Measurements from ENCODE around the gene ZNF436. TPM values are rescaled to one million over a fixed set of nuclear protein-coding genes. Genes with fewer than 3 reads are reported as not detected.

Gene ZNF436
- total and polyA plus RNA-seq, 9 of the 15 experiments (the other 6 are each of a cell fraction or from before 2014, with no cell fraction given), result 2.1 to 11.3 (median 6.8) TPM

DNA sequence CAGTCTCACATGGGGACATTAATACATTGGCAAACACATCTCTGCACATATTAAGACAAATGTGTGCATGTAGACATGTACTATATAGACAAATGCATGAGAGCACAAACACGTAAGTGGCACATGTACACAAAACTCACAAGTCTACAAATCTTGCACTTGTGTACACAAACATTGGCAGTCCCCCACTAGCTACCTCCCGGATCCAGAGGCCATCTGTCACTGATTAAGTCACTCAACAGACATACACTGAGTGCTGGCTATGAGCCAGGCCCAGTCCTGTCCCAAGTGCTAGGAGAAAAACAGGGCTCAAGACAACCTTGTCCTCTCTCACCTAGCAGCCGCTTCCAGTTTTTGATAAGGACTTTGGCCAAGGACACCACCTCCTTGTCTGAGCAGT lies 47.9 kb upstream of the ZNF436 start (continued):
- TF ChIP-seq, protein P1, sequence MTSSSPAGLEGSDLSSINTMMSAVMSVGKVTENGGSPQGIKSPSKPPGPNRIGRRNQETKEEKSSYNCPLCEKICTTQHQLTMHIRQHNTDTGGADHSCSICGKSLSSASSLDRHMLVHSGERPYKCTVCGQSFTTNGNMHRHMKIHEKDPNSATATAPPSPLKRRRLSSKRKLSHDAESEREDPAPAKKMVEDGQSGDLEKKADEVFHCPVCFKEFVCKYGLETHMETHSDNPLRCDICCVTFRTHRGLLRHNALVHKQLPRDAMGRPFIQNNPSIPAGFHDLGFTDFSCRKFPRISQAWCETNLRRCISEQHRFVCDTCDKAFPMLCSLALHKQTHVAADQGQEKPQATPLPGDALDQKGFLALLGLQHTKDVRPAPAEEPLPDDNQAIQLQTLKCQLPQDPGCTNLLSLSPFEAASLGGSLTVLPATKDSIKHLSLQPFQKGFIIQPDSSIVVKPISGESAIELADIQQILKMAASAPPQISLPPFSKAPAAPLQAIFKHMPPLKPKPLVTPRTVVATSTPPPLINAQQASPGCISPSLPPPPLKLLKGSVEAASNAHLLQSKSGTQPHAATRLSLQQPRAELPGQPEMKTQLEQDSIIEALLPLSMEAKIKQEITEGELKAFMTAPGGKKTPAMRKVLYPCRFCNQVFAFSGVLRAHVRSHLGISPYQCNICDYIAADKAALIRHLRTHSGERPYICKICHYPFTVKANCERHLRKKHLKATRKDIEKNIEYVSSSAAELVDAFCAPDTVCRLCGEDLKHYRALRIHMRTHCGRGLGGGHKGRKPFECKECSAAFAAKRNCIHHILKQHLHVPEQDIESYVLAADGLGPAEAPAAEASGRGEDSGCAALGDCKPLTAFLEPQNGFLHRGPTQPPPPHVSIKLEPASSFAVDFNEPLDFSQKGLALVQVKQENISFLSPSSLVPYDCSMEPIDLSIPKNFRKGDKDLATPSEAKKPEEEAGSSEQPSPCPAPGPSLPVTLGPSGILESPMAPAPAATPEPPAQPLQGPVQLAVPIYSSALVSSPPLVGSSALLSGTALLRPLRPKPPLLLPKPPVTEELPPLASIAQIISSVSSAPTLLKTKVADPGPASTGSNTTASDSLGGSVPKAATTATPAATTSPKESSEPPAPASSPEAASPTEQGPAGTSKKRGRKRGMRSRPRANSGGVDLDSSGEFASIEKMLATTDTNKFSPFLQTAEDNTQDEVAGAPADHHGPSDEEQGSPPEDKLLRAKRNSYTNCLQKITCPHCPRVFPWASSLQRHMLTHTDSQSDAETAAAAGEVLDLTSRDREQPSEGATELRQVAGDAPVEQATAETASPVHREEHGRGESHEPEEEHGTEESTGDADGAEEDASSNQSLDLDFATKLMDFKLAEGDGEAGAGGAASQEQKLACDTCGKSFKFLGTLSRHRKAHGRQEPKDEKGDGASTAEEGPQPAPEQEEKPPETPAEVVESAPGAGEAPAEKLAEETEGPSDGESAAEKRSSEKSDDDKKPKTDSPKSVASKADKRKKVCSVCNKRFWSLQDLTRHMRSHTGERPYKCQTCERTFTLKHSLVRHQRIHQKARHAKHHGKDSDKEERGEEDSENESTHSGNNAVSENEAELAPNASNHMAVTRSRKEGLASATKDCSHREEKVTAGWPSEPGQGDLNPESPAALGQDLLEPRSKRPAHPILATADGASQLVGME (CRISPR knock-in tag; IDR thresholded peaks at IDR 0.05), result no peak
- TF ChIP-seq ATF1 (CRISPR knock-in tag; IDR thresholded peaks at IDR 0.05) (no peak), ATF1 (tag; IDR thresholded peaks at IDR 0.05) (0 out of 2 replicates have a peak, but pooled peaks have one; percentile 16), SOX6 (IDR thresholded peaks at IDR 0.05) (0 out of 2 replicates have a peak, but pooled peaks have one; percentile 21), GTF3C2 (IDR thresholded peaks at IDR 0.05; ENCODE audit: borderline replicate concordance, extremely low read depth, insufficient read length) (no peak), ASH1L (IDR thresholded peaks at IDR 0.05; ENCODE audit: borderline replicate concordance, low read depth, partially characterized antibody) (no peak), POLR2H (tag; IDR thresholded peaks at IDR 0.05; ENCODE audit: low read depth) (no peak), ZFPM2 (CRISPR knock-in tag; IDR thresholded peaks at IDR 0.05) (no peak), OTX1 (CRISPR knock-in tag; IDR thresholded peaks at IDR 0.05) (no peak), HNRNPH1 (optimal IDR thresholded peaks at IDR 0.05; ENCODE audit: low read depth, low read length) (no peak), LCOR (CRISPR knock-in tag; IDR thresholded peaks at IDR 0.05) (no peak), CBFA2T2 (conservative IDR thresholded peaks at IDR 0.05) (peak; percentile 43), HBP1 (CRISPR knock-in tag; IDR thresholded peaks at IDR 0.05) (no peak), NR3C1 (CRISPR knock-in tag; IDR thresholded peaks at IDR 0.05) (no peak), CTBP1 (IDR thresholded peaks at IDR 0.05; ENCODE audit: borderline replicate concordance) (peak; percentile 33; the same call in 1 of the 2 replicates), GMEB1 (CRISPR knock-in tag; IDR thresholded peaks at IDR 0.05) (no peak)
- TF ChIP-seq, protein P2, sequence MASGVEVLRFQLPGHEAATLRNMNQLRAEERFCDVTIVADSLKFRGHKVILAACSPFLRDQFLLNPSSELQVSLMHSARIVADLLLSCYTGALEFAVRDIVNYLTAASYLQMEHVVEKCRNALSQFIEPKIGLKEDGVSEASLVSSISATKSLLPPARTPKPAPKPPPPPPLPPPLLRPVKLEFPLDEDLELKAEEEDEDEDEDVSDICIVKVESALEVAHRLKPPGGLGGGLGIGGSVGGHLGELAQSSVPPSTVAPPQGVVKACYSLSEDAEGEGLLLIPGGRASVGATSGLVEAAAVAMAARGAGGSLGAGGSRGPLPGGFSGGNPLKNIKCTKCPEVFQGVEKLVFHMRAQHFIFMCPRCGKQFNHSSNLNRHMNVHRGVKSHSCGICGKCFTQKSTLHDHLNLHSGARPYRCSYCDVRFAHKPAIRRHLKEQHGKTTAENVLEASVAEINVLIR (CRISPR knock-in tag; IDR thresholded peaks at IDR 0.05), result no peak
